ENCODE results near the gene NACC2.

DNA sequence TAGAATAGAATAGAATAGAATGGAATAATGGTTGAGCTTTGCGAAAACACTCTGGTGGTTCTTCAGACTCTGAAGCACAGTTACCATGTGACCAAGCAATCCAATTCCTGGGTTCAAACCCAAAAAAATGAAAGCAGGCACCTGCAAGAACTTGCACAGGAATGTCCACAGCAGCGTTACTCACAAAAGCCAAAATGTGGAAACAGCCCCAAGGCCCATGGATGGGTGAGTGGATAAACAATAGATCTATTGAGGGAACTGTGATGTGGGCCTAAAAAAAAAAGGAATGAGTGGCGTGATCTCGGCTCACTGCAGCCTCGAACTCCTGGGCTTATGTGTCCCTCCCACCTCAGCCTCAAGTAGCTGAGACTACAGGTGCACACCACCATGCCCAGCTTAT is 45.0 kb upstream of the NACC2 start:
- TF ChIP-seq POLR2AphosphoS5 (IDR thresholded peaks at IDR 0.05; ENCODE audit: low read depth, low read length) = no peak
- no peak for TF ChIP-seq RFX5 (IDR thresholded peaks at IDR 0.05; ENCODE audit: low read length)
- TF ChIP-seq GABPA (IDR thresholded peaks at IDR 0.05; ENCODE audit: low read depth) = no peak
